NCI-H2107 treated with DMSO at 0.1 percent for 48 hours (cell line): ENCODE measurements around the gene CACNA1C.
A peak's percentile ranks its signal among the peaks of the same experiment; 100 is the strongest.

Experiments
- DNase-seq: peaks from one replicate; lab custom pipeline; 2025; ENCODE audit not compliant: unreplicated experiment; lab: John Stamatoyannopoulos, UW

Gene CACNA1C

GRCh38 chr12:2034633-2035430 is 18.0 kb upstream of the CACNA1C start:
- peak; percentile 47 for DNase-seq

- no peak for DNase-seq
These were observed 17.2 kb upstream of the CACNA1C start for GRCh38 chr12:2035431-2036055.

- DNase-seq, result no peak
These were observed 13.8 kb upstream of the CACNA1C start for GRCh38 chr12:2039034-2039433.

DNA sequence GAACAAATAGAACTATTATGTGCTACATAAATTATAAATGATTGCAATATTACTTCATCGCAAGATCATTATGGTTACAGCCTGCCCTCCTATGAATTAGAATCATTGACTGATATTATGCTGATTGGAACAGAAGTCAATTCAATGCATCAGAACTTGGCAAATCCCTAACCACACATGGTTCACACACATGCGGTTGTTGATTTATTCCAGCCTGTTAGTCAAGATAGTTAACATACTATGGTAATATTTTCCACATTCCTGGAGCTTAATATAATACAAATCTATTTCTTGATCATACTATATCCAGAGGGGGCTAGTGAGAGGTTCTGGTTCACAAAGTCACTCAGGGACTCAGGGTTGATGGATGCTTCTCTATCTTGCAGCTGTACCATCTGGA is 9.7 kb upstream of the CACNA1C start:
- no peak for DNase-seq

DNA sequence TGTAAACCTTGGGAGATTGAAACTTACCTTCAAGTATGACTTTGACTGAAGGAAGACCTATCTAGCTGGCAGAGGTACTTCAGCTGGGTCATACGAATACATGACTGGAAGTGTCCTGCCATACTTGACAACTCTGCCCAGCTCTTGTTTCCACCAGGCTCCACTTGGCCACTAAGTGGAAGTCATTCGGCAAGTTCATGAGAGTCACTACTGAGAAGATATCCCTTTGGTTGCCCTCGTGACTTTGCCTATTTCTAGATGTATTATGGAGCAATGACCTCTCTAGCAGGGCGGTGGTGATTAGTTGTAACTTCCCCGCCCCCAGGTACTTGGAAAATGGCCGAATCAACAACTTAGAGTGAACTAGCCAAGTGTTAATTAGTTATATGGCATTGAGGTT is 8.6 kb upstream of the CACNA1C start:
- no peak for DNase-seq

GRCh38 chr12:2046957-2047356 is 5.8 kb upstream of the CACNA1C start:
- DNase-seq, result no peak

- DNase-seq, result no peak
These were observed 5.0 kb upstream of the CACNA1C start for GRCh38 chr12:2047752-2048151.

- DNase-seq, result no peak
These were observed 2.9 kb upstream of the CACNA1C start for GRCh38 chr12:2049604-2050540.

GRCh38 chr12:2051700-2052621 is 826 bp upstream of the CACNA1C start:
- DNase-seq, result no peak

GRCh38 chr12:2053691-2054090 is 904 bp downstream of the CACNA1C start:
- no peak for DNase-seq

- no peak for DNase-seq
These were observed 1.6 kb downstream of the CACNA1C start for GRCh38 chr12:2054091-2055018.

DNA sequence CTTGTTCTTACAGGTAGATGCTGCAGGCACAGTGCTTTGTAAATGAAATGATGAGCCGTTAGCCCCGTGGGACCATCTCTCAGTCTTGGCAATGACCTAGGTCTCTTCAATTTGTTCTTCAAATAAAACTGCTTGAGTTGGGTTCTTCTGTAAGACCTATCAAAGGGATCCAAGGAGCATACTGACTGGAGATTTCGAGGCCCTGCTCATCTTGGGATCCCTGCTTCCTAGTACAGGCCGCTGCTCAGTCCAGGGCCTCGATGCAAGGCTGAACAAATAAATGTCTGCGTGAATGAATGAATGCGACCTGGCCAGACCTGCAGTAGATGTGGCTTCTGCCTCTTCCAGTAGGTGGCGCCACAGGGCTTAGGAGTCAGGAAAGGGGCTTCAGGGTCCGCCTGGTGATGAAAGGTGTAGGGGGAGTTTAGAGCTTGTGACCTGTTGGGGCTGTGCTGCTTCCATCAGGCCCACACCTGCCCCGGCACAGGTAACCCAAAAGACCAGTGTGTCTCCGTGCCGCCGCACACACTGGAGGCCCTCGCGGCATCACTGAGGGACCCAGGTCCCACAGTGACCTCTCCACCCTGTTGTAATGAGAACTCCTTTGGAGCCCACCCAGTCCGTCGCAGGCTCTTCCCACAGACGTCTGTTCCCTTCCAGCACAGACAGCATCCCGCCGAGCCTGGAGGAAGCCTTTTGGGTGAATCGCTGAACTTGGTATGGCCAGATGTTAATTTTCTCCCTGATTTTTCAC is 4.4 kb downstream of the CACNA1C start:
- DNase-seq, result peak; percentile 21

DNA sequence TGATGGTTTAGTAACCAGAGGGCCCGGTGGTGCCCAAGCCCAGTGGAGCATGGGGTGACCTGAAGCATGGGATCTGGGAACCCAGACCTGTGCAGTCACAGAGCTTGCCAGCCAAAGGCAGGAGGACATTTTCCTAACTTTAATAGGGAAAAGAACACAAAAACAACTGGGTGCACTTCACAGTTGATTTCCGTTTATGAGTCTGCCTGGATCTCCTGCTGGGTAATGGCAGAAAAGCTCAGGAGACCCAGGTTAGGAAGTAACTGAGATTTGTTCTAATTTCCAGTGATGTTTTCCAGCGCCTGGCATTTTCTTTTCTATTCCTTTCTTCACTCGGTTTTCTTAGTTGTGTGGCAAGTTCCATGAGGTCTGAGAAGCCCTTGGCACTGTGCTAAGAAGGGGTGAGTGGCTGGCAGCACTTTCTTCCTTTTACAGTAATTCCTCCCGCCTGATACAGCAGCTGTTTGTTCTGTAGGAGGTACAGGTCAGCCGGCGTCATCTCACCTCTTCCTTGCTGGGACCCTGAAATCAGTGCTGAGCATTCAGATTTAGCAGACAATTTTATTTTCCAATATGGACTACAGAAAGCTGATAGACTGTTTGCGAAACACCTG is 5.1 kb downstream of the CACNA1C start:
- DNase-seq, result no peak

DNA sequence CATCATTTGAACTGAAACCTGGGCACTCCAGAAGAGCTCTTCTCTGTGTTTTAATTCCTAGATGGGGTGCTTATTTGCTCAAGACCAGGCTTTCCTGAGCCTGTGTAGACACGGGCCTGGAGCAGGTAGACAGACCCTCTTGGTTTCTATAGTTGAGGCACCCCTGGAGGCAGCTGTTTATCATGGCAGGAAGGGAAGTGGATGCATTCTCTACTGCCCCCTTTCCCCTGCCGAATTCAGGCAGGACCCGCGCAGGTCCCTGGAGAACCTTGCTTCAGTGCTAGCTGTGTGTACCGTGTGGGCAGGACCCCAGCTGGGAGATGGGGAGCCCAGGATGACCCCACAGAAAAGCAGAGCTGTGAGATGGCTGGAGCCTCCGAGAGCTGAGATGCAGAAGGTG is 6.0 kb downstream of the CACNA1C start:
- DNase-seq, result no peak

- DNase-seq, result no peak
These were observed 8.6 kb downstream of the CACNA1C start for GRCh38 chr12:2061402-2061801.

GRCh38 chr12:2064071-2064507 is 11.3 kb downstream of the CACNA1C start:
- DNase-seq, result no peak

GRCh38 chr12:2068653-2069052 is 15.9 kb downstream of the CACNA1C start:
- DNase-seq, result no peak

GRCh38 chr12:2070440-2071045 is 17.8 kb downstream of the CACNA1C start:
- no peak for DNase-seq
